Cerebellar nuclear complex (tissue), 1 donor: Measurements from ENCODE around the gene CLTCL1.

Source experiments
- DNase-seq, 2 experiments: peaks; one replicate each; lab custom pipeline; 2025; lab: John Stamatoyannopoulos, UW

Gene CLTCL1

DNA sequence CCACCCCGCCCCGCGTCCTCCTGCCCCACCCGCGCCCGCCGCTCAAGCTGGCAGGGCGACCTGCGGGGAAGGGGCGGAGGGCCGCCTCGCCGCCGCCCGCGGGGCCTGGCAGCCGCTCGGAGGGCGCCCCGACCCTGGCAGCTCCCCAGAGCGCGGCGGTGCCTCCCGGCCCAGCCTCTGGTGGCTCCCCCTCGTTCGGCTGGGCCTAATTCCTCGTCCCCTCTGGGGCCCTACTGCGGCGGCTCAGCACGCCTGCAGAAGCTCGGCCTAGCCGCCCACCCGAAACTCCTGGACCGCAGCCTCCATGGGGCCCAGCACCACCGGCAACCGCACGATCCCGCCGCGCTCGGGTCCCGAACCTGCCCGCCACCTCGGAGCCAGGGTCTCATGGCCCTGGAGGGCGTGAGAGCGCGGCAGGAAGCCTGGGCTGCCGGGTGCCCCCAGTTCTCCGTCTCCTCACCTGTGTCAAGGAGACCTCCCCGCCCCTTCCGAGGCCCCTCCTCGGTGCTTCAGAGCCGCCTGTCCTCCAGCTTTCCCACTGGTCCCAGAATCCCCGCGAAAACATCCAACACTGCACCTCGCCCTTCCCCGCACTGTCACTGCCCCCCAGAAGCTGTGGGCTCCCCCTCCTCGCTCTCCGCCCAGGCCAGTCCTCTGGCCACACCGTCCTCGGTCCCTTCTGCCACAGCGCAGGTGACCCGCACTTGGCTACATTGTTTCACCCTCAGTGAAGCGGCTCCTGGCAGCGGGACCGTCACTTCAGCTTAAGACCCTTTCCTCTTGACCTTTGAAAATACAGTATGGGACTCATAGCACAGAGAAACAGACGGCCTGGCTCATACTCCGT is 140.8 kb downstream of the CLTCL1 start:
- DNase-seq: no peak

DNA sequence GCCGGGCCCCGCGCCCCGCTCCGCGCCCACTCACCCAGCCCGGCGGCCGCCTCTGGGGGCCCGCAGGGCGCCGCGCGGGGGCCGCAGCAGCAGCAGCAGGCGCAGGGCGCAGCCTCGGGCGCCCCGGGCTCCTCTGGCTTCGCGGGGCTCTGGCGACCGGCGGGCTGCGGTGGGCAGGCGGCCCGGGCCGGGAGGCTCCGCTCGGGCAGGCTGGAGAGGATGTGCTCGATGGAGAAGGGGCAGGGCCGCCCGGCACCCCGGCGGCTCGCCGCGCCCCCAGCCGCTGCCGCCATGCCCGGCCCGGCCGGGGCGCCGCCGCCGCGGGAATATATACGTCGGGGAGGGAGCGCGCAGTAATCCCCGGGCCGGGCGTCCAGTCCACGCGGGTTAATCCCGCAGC is 141.5 kb downstream of the CLTCL1 start, which contains the start of gene GSC2:
GSC2 (minus strand) TSS at position 302 of the 400 bp plus-strand sequence; CDS start at position 293, 9 bp downstream.
- DNase-seq: no peak

DNA sequence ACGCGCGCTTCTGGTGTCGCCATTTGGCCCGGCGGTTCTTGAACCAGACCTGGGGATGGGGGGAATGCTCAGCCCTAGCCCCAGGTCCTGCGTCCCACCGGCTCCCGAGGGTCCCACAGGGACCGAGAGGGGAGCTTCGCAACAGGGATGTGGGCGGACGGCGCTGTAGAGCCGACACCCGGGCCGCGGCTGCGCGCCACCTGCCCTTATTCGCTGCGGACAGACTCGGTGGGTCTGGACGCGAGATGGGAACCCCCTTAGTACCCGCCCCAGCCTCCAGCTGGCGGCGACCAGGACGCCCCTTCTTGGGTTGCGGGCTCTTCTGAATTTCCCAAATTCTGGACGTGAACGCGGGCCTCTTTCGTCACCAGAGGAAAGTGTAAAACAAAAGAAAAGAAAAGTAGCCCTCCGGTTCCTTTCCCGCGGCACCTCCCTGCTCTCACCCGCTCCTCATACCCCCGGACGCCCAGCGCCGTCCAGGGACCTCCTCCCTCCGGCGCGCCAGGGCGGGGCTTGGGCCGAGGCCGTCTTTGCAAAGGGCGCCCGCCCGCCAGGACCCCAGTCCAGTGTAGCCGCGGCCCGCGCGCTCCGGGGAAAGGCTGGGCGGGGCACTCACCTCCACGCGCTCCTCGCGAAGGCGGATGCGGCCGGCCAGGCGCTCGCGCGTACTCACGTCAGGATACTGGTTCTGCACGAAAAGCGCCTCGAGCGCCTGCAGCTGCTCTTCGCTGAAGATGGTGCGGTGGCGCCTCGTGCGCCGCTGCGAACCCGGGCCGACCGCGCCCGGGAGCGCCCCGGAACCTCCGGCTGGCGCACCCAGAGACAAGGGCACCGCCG is 142.3 kb downstream of the CLTCL1 start:
- DNase-seq: no peak

DNA sequence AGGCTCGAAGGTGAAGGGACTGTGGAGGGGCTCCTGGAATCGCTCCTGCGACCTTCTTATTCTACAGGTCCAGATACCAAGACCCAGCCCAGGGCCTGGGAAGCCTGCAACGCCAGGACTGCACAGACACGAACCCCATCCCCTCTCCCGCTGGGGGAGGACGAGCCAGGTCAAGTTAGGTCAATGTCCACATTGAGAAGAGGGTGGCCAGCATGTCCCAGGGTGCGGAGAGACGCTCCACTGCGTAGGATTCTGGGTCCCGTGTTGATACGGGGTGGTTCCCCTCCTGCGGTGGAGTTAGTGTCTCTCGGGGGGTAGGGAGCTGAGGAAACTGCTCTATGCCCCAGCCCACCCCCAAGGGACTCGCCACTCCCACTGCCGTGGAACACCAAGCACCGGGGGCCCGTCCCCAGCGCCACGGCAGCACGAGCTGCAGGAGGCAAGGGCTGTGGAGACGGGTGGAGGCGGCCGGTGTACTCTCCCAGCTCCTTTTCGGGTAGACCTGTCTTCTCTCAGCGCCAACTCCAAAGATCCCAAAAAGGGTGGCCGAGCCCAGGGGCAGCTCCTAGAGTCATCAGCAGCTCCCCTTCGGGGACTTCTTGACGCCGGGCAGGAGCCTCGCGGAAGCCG is 143.0 kb downstream of the CLTCL1 start:
- no peak for DNase-seq

DNA sequence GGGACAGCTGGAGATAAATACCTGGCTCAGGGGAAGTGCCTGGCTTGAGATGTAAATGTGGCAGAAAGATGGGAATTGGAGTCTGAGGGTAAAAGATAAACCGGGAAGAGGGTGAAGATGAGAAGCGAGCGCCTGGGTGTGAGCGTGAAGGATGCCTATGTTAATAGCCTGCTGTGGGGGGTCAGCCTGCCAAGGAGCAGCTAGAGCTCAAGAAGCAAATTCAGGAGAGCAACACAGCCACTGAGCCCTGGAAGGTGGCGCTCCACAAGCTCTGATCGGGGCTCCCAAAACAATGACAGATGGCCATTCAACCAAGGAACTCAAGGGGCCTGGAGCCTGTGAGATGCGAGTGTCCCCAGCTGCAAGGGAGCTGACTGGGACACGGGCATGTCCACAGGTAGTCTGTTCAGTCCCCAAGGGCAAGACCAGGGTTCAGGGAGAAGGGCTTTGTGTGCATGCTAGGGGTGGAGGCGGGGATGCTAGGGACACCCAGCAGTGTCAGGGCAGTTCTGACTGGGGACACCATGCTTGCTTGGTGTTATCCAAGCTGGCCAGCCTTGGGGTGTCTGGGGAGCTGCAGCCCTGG is 144.2 kb downstream of the CLTCL1 start:
- DNase-seq: no peak

DNA sequence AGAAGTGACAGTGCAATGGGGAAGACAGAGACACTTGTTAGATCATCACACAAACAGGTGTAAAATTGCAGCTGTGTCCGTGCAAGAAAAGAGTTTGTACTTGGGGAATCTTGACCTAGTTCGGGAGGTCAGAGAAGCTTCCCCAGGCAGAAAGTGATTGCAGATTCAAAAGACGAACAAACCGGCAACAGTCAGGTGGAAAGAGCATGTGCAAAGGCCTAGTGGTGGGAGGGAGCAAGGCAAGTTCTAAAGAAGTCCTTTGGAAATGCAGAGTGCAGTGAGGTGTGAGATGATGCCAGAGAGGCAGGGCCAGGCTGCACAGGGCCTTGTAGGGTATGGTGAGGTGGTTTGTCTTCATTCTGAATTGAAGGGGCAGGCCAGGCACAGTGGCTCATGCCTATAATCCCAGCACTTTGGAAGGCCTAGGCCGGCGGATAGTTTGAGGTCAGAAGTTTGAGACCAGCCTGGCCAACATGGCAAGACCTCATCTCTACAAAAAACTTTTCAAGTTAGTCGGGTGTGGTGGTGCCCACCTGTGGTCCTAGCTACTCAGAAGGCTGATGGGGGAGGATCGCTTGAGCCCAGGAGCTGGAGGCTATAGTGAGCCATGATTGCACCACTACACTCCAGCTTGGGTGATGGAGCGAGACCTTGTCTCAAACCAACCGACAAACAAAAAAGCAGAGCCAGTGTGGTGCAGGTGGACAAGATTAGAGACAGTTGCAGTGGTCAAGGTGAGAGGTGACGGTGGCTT is 145.1 kb downstream of the CLTCL1 start:
- DNase-seq: no peak

DNA sequence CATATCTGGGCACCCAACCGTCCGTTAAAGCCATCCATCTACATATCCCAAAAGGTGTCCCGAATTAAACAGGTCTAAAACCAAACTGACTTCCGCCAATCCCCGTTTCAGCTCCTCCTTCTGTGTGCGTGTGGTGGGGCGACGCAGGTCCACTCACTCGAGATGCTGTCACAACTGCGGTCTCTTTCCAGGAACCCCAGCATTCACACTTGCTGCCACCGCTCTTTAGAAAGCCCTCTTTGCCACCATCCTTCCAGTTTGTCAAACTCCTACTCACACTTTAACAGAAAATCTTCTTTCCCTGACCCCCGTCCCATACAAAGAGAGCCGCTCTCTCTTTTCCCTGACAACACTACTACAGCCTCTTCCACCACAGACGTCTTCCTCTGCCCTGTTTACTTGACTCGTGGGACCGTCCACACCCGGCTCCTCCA is 147.5 kb downstream of the CLTCL1 start:
- no peak for DNase-seq

DNA sequence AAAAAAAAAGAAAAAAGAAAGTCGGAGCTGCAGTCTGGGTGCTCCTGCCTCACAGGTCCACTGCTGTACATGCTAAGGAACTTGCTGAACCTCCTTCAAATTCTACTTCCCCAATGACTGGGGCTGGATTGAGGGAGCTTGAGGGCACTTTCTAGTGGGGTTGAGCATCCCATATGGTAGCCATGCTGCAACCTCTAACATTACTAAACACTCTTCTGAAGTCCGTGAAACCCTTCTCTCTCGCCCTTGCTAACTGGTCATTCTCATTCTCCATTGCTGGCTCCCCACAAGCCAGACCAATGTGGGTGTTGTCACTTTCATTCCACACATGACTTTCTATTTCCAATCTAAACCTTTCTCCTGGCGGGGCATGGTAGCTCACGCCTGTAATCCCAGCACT is 148.3 kb downstream of the CLTCL1 start:
- DNase-seq: no peak

DNA sequence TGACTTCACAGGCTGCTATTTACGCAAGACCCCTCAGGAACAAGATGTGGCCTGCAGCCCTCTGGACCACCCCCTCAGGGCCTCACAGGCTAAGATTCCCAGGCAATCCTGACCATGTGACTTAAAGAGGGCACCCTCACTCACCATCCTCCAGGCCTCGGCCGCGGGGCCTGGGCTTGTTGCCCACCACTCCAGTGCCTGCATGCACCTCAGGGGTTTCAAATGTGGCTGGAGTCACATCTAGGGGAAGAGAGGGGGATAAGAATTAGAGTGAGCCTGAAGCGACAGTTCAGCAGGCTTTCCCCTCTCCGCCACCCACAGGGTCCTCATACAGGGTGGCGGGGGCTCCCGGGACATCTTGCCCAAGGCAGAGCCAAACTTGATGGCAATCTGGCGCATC is 149.1 kb downstream of the CLTCL1 start:
- DNase-seq: no peak

DNA sequence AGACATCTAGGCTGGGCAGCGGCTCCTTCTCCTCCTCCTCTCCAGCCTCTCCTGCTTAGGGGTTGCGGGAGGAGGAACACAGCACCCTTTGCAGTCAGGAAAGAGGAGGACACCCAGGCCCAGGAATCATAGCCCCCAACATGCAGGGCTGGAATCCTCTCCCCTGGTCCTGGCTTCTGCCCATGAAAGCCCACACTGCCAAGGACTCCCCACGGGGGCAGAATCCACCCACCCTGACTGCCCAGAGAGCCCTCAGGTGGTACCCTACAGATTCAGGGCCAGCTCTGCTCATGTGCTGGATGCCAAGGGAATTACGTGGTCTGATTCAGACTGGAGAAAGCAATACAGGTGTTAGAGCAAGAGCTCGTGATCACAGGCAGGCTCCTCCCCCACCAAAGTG is 151.5 kb downstream of the CLTCL1 start:
- DNase-seq: no peak

DNA sequence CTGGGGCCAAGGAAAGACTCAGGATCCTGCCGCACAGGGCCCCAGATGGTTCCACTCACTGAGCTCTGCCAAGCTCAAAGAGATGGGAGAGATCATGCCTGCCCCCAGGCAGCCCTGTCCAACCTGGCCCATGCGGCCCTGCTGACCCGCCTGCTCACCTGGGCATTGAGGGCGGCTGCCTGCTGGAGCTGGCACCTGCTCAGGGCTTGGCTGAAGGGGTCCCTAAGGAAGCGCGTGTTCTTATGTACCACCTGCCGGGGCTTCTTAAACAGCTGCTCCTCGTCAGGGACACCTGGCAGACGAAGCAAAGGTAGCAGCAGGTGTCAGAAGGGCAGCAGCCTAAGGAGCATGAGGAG is 152.5 kb downstream of the CLTCL1 start:
- DNase-seq: no peak

DNA sequence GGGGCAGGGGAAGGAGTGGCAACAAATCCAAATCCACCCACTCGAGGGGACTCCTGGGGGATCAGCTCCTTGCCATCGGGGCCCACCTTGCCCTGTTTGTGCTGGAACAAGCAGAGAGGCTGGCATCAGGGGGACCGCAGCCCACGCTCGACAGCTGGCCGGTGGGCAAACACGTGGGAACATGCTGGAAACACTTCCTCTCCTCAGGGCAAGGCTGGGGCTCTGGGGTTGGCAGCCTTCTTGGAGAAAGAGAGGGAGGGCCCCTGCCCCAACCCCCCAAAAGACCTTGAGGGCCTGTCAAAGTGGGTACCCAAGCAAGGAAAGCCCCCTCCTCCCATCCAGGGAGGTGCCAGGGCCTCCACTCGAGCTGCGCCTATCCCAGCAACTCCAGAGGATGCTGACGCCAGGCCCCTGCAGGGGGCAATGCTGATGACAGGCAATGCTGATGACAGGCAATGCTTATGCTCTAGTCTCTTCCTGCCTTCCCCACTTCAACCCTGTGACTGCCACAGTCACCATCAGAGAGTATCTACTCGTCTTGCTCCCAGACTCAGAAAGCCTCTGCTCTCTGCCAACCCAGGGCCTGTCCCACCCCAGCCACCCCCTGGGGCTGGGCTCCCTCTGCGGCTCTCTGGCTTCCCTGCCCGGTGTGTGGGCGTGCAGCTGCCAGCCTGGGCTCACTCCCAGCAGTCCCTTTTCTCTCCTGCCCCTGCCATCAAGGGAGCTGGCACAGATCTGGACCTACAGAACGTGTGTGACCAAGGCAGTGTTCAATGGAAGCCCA is 153.1 kb downstream of the CLTCL1 start:
- DNase-seq: no peak

DNA sequence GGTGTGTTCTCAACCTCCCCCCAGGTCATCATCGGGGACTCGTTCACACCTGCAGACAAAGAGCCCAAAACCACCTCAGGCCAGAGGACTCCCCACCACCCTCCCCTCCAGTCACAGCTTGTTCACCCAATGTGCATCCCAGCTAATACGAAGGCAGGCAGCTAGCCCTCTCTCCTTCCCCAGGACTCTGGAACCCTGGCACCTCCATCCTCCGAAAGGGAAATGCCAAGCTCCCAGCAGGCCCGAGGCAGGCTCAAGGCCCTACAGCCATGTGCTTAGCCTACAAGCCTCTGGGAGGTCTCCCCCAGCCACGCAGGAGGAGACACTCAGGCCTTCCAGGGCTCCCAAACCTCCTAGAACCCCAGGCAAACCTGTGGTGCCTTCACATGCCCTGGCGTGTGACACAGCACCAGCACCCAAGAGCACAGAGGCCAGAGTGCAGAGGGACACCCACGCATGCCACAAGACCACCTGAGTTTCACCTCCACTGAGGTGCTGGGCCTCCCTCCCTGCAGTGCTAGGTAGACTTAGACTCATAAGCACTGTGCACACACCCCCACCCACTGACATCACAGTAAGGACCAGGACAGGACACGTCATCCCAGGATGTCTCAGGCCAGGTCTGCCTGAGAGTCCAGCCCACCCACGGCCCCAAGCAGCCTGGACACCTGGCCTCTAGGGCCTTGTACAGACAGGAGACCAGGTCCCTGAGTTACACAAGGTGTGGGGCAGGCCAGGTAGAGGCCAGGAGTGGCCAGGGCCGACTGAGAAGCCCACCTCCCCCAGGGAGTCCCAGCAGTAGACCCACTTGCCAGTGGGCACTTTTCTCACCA is 153.9 kb downstream of the CLTCL1 start:
- DNase-seq: no peak

DNA sequence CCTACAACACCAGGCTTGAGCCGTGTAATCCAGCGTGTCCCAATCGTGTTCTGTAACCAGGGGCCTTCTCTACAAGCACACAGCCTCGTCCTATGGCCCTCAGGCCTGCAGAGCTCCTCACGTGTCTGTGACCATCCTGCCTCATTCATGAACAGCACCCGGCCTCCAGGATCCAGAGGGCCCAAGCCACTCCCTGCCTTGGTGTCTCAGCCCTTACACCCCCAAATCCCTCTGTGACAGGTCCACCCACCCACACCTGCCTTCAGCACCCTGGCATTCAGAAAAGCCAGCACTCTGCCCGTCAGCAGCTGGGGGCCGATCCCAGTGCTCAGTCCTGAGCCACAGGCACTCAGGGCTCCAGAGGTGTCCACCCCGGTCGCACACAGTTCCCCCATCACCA is 154.6 kb downstream of the CLTCL1 start:
- no peak for DNase-seq

DNA sequence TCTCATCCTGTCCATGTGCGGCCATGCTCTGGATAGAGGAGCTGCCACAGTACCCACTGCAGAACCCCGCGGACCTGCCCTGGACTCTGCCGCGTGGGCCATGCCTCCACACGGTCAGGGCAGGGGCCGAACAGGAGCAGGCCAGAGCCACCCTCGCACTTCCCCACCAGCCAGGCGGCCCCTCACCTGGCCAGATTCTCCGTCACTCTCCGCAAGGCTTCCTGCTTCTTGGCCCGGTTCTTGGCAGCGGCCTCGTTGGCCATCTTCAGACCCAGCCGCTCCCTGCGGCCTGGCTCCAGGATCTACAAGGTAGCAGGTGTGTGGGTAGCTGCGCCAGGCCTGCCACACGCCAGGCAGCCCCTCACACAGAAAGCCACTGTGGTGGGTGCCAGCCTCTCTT is 156.6 kb downstream of the CLTCL1 start:
- DNase-seq: no peak

DNA sequence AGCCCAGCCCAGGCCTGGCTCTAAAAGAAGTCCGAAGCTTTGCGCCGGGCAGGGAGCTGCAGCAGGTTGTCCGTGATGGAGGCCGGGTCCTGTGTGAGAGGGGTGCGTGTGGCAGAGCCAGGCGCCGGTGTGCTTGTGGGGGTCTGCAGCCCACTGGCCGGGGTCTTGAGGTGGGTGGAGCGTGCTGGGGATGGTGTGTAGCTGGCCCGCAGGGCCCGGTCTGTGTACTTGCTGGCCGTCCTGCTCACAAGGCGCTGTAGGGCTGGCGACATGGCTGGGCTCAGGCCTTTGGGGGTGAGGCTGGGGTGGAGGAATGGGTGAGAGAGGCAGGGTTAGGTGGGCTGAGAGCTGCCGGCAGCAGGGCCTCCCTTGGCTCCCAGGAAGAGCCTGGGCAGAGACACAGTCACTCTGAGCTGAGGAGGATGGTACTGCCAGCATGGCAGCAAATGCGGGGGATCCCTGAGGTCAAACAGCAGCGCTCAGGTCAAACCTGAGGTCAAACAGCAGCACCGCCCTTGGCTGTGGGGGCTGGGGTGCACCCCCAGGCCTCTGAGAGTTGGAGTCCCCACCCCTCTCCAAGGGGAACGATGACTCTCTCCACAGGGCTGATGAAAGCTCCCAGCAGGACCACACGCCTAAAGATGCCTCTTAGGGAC is 157.2 kb downstream of the CLTCL1 start:
- DNase-seq: no peak

DNA sequence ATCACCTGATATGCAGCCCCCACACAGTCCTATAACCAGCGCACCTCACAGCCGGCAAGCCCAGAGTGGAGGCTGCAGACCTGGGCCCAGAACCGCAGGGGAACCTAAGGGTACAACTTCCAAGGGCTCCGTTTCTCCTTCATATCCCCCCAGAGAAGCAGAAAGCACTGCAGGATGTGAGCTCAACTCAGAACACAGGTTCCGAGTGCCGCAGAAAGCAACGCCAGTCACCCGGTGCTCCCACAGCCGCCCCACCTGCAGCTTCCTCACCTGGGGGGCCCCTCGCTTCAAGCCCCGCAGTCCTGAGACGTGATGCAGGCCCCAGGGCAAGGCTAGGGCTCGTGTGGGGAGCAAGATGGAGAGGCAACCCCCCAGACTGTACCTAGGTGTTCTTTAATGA is 158.0 kb downstream of the CLTCL1 start:
- DNase-seq: no peak

DNA sequence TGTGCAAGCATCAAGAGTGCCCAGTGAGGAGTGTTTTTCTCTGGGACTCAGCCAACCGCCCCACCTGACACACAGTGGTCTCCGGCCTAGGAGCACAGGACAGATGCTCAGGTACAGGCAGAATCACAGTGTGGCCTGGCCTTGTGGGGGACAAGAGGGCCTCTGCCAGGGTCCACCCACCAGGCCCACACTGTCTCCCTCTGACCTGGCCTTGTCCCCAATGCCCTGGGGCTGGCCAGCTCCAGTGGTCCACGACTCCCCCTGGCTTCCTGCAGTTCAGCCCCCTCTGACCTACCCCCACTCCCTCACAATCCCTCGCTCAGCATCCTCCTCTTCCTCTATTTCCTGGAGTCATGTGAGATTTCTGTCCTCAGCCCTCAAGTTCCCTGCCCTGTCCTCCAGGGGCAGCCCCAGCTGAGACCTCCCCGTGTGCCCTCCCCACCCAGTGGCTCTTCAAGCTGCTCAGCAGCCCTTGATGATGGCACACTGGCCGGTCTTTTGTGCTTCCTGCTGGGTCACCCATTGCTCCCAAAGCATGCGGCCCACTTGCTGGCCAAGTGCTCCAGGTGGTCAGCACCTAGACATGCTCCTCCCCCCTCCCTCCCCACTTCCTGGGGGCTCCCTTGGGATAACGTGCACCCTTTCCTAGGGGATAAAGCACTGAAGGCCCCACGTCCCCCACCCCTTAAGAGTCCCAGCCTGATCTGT is 158.7 kb downstream of the CLTCL1 start:
- no peak for DNase-seq

DNA sequence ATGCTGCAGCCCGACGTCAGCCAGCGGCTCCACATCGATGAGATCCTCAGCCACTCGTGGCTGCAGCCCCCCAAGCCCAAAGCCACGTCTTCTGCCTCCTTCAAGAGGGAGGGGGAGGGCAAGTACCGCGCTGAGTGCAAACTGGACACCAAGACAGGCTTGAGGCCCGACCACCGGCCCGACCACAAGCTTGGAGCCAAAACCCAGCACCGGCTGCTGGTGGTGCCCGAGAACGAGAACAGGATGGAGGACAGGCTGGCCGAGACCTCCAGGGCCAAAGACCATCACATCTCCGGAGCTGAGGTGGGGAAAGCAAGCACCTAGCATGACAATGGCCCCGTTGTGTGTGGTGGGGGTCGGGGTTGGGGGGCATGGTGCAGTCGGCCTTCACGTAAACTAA is 159.4 kb downstream of the CLTCL1 start:
- DNase-seq: no peak
